NCI-H2196 treated with DMSO at 0.1 percent for 48 hours (cell line): ENCODE measurements around the gene FBXL15.
A peak's percentile ranks its signal among the peaks of the same experiment; 100 is the strongest.

Experiments used
- DNase-seq: peaks from one replicate; lab custom pipeline; 2025; ENCODE audit not compliant: unreplicated experiment; lab: John Stamatoyannopoulos, UW

FBXL15 gene

GRCh38 chr10:102424916-102425315 is 4.3 kb downstream of the FBXL15 start:
- no peak for DNase-seq

GRCh38 chr10:102425444-102425843 is 4.8 kb downstream of the FBXL15 start:
- DNase-seq = no peak

- no peak for DNase-seq
Measured at GRCh38 chr10:102426803-102427287, 6.2 kb downstream of the FBXL15 start.

GRCh38 chr10:102429468-102429867 is 8.8 kb downstream of the FBXL15 start:
- DNase-seq = no peak

- DNase-seq = no peak
Measured at GRCh38 chr10:102431452-102432124, 11.0 kb downstream of the FBXL15 start.

GRCh38 chr10:102432162-102432950 is 11.7 kb downstream of the FBXL15 start, which contains the start of gene CUEDC2:
CUEDC2 (minus strand) TSS chr10:102432574; CDS start chr10:102425188, 7,386 bp downstream.
- peak; percentile 76 for DNase-seq

- DNase-seq = no peak
Measured at GRCh38 chr10:102433619-102434046, 13.0 kb downstream of the FBXL15 start.

GRCh38 chr10:102434394-102435132 is 13.9 kb downstream of the FBXL15 start:
- no peak for DNase-seq

GRCh38 chr10:102435133-102435497 is 14.5 kb downstream of the FBXL15 start:
- DNase-seq = no peak

GRCh38 chr10:102435529-102436233 is 15.0 kb downstream of the FBXL15 start:
- DNase-seq = no peak

GRCh38 chr10:102436312-102436711 is 15.7 kb downstream of the FBXL15 start:
- DNase-seq = no peak

GRCh38 chr10:102437515-102437914 is 16.9 kb downstream of the FBXL15 start:
- DNase-seq = no peak

GRCh38 chr10:102438374-102438773 is 17.7 kb downstream of the FBXL15 start:
- DNase-seq = no peak

- no peak for DNase-seq
Measured at GRCh38 chr10:102444851-102445250, 24.2 kb downstream of the FBXL15 start.

- DNase-seq = peak; percentile 22
Measured at GRCh38 chr10:102449321-102450123, 28.9 kb downstream of the FBXL15 start.

- DNase-seq = no peak
Measured at GRCh38 chr10:102450124-102450373, 29.4 kb downstream of the FBXL15 start.

GRCh38 chr10:102450374-102451104 is 29.9 kb downstream of the FBXL15 start:
- DNase-seq = peak; percentile 57

GRCh38 chr10:102451105-102451969 is 30.7 kb downstream of the FBXL15 start, which contains the start of gene C10orf95:
C10orf95 (minus strand) TSS chr10:102451543; CDS start chr10:102451093, 450 bp downstream.
- DNase-seq = no peak
